HCT116 (cell line): Measurements from ENCODE around the gene NPSR1. TPM values are rescaled to one million over a fixed set of nuclear protein-coding genes. Genes with fewer than 3 reads are reported as not detected.

ENCODE experiments used
- ATAC-seq: fragments of 200-7000 bp; cut with Tn5 transposase; 2 replicates; pipeline ENCODE4 v1.9.1; 2020; ENCODE audit warnings: mild to moderate bottlenecking, moderate library complexity
- BruUV-seq: library from RNA; stranded (reverse); fragments of 400-500 nt; replicated peaks from 2 replicates; lab custom pipeline; 2021; lab: Mats Ljungman, UMichigan
- CTCF ChIA-PET: fragments of 300-600 bp; sonication (Branson Sonifier 250); formaldehyde crosslinking; loops from one replicate; lab custom pipeline; 2021; ENCODE audit warnings: antibody characterized with exemption; lab: Charles Lee
- POLR2A ChIA-PET: fragments of 300-600, 350-600 bp; sonication (Branson Sonifier 250); formaldehyde crosslinking; loops from one replicate; lab custom pipeline; 2021; ENCODE audit warnings: antibody characterized with exemption; lab: Charles Lee
- RAD21 ChIA-PET, 2 experiments: fragments of 300-600 bp; sonication (Branson Sonifier 250); formaldehyde crosslinking; loops; one replicate each; lab custom pipeline; 2023; ENCODE audit warnings: low total read pairs in 2 of 2; ENCODE audit not compliant: uncharacterized antibody in 2 of 2, unreplicated experiment in 2 of 2, low non-redundant PET in 1 of 2; lab: Charles Lee
- DNase-seq: peaks from one replicate; pipeline ENCODE4 v3.0.0-alpha.2; 2010; ENCODE audit warnings: low read depth, low spot score
- H2AFZ ChIP-seq: fragments of 200-600 bp; shearing (Covaris generic), sonication (generic); 2 replicates; pipeline ENCODE4 v1.6.1; 2017; ENCODE audit warnings: low read depth, mixed run types, mixed read lengths, antibody characterized with exemption, low read length; ENCODE audit not compliant: poor library complexity, severe bottlenecking
- H3K27ac ChIP-seq: 2 replicates; pipeline ENCODE4 v1.5.1; 2012; ENCODE audit warnings: low read depth, low read length
- H3K27me3 ChIP-seq: fragments of 200-600 bp; sonication (generic); 2 replicates; pipeline ENCODE4 v1.6.1; 2016; ENCODE audit warnings: mixed run types, low read length, mixed read lengths; ENCODE audit not compliant: insufficient read depth
- H3K36me3 ChIP-seq, 2 experiments: fragments of 200-500 bp in 1 of 2; fragments of 200-600 bp in 1 of 2; sonication (Bioruptor generic) in 1 of 2; sonication (generic) in 1 of 2; 2 replicates each; pipeline versions ENCODE4 v1.5.1 to v1.6.1; 2014 to 2016; ENCODE audit warnings: low read length in 2 of 2, inconsistent platforms in 1 of 2, mixed read lengths in 1 of 2, mixed run types in 1 of 2; ENCODE audit not compliant: insufficient read depth in 2 of 2, control insufficient read depth in 1 of 2
- H3K4me1 ChIP-seq, 2 experiments: fragments of 200-600 bp in 1 of 2; sonication (generic) in 1 of 2; 2 replicates each; pipeline versions ENCODE4 v1.5.1 to v1.6.1; 2012 to 2017; ENCODE audit warnings: low read length in 2 of 2, inconsistent platforms in 1 of 2, mild to moderate bottlenecking in 1 of 2, mixed read lengths in 1 of 2, mixed run types in 1 of 2, moderate library complexity in 1 of 2; ENCODE audit not compliant: insufficient read depth in 2 of 2, control insufficient read depth in 1 of 2
- H3K4me2 ChIP-seq: fragments of 200-600 bp; sonication (generic); 2 replicates; pipeline ENCODE4 v1.6.1; 2017; ENCODE audit warnings: mixed run types, low read length, mixed read lengths
- H3K4me3 ChIP-seq, 2 experiments: fragments of 200-600 bp in 1 of 2; sonication (generic) in 1 of 2; replicated peaks in 1 of 2; 2 replicates each; pipeline ENCODE4 v1.5.1; 2011 to 2016; ENCODE audit warnings: low read length in 2 of 2, control low read depth in 1 of 2, low read depth in 1 of 2, mild to moderate bottlenecking in 1 of 2, mixed read lengths in 1 of 2, mixed run types in 1 of 2
- H3K79me2 ChIP-seq: fragments of 200-600 bp; sonication (generic); 2 replicates; pipeline ENCODE4 v1.6.1; 2017; ENCODE audit warnings: mild to moderate bottlenecking, mixed run types, low read length, moderate library complexity, mixed read lengths; ENCODE audit not compliant: insufficient read depth
- H3K9ac ChIP-seq: fragments of 200-600 bp; sonication (generic); 2 replicates; pipeline ENCODE4 v1.6.1; 2016; ENCODE audit warnings: low read length, mixed read lengths
- H3K9me2 ChIP-seq: fragments of 200-600 bp; sonication (generic), shearing (Covaris generic); 2 replicates; pipeline ENCODE4 v1.6.1; 2017; ENCODE audit warnings: mixed run types, mild to moderate bottlenecking, moderate library complexity; ENCODE audit not compliant: insufficient read depth
- H3K9me3 ChIP-seq, 2 experiments: fragments of 200-500 bp in 1 of 2; fragments of 200-600 bp in 1 of 2; sonication (Bioruptor generic) in 1 of 2; sonication (generic) in 1 of 2; 2 replicates each; pipeline ENCODE4 v1.6.1; 2014 to 2017; ENCODE audit warnings: low read length in 2 of 2, mixed read lengths in 2 of 2, inconsistent platforms in 1 of 2, low read depth in 1 of 2, mild to moderate bottlenecking in 1 of 2, mixed run types in 1 of 2, moderate library complexity in 1 of 2; ENCODE audit not compliant: control insufficient read depth in 1 of 2, insufficient read depth in 1 of 2
- H4K20me1 ChIP-seq: fragments of 200-600 bp; sonication (generic), shearing (Covaris generic); 2 replicates; pipeline ENCODE4 v1.6.1; 2017; ENCODE audit warnings: mixed run types, mild to moderate bottlenecking, moderate library complexity; ENCODE audit not compliant: insufficient read depth
- CBX3 ChIP-seq: IDR thresholded peaks from 2 replicates; pipeline ENCODE4 v1.6.1; 2012; ENCODE audit warnings: low read depth
- CEBPB ChIP-seq: IDR thresholded peaks from 2 replicates; pipeline ENCODE4 v1.6.1; 2012; ENCODE audit warnings: low read depth
- EGR1 ChIP-seq: IDR thresholded peaks from 2 replicates; pipeline ENCODE4 v1.6.1; 2012; ENCODE audit warnings: low read depth
- ELF1 ChIP-seq: IDR thresholded peaks from 2 replicates; pipeline ENCODE4 v1.6.1; 2012; ENCODE audit warnings: low read depth, borderline replicate concordance
- EZH2phosphoT487 ChIP-seq: fragments of 200-600 bp; IDR thresholded peaks from 2 replicates; pipeline ENCODE4 v1.6.1; 2018; ENCODE audit warnings: antibody characterized with exemption, borderline replicate concordance
- JUND ChIP-seq: IDR thresholded peaks from 2 replicates; pipeline ENCODE4 v1.6.1; 2012
- POLR2A ChIP-seq: IDR thresholded peaks from 2 replicates; pipeline ENCODE4 v1.7.0; 2011; ENCODE audit warnings: borderline replicate concordance; ENCODE audit not compliant: insufficient read depth, insufficient read length; ENCODE audit errors: extremely low read depth
- POLR2AphosphoS5 ChIP-seq: IDR thresholded peaks from 2 replicates; pipeline ENCODE4 v1.6.1; 2011; ENCODE audit warnings: mild to moderate bottlenecking, low read depth, low read length, moderate library complexity
- RAD21 ChIP-seq: IDR thresholded peaks from 2 replicates; pipeline ENCODE4 v1.6.1; 2012; ENCODE audit warnings: low read depth, mild to moderate bottlenecking
- SP1 ChIP-seq: IDR thresholded peaks from 2 replicates; pipeline ENCODE4 v1.6.1; 2012; ENCODE audit warnings: low read depth
- YY1 ChIP-seq: IDR thresholded peaks from 2 replicates; pipeline ENCODE4 v1.6.1; 2011; ENCODE audit warnings: low read length, low read depth, moderate library complexity, mild to moderate bottlenecking; ENCODE audit not compliant: insufficient replicate concordance; ENCODE audit errors: extremely low read depth
- ZFX ChIP-seq: fragments of 450-650 bp; IDR thresholded peaks from 2 replicates; pipeline ENCODE4 v1.6.1; 2017
- ZNF274 ChIP-seq: fragments of 200-500 bp; sonication (Bioruptor generic); IDR thresholded peaks from 2 replicates; pipeline ENCODE4 v1.6.1; 2014; ENCODE audit warnings: mild to moderate bottlenecking, low read depth, low read length, inconsistent platforms
- intact Hi-C: fragments of 100-400 bp; cut with micrococcal nuclease; formaldehyde crosslinking; loops from 2 replicates; pipeline ENCODE4 v1.10.0; 2022
- total RNA-seq: library from RNA; stranded (reverse); gene quantifications from one replicate; pipeline ENCODE4 v1.2.1, GENCODE V29; 2021; ENCODE audit not compliant: unreplicated experiment
- TF ChIP-seq, protein P1 (sequence below), 3 experiments: fragments of 200-600 bp in 1 of 3; sonication (generic) in 1 of 3; IDR thresholded peaks in 2 of 3; conservative IDR thresholded peaks in 1 of 3; 2 replicates each; pipeline ENCODE4 v1.5.1; 2012 to 2017; ENCODE audit warnings: low read depth in 2 of 3, low read length in 2 of 3, antibody characterized with exemption in 1 of 3, borderline replicate concordance in 1 of 3, control low read depth in 1 of 3, mild to moderate bottlenecking in 1 of 3, mixed read lengths in 1 of 3, mixed run types in 1 of 3, moderate library complexity in 1 of 3; ENCODE audit not compliant: insufficient read depth in 1 of 3
- TF ChIP-seq, protein P2 (sequence below): IDR thresholded peaks from 2 replicates; pipeline ENCODE4 v1.6.1; 2011; ENCODE audit warnings: mild to moderate bottlenecking, low read length, moderate library complexity; ENCODE audit not compliant: insufficient replicate concordance; ENCODE audit errors: extremely low read depth
- TF ChIP-seq, protein P3 (sequence below): IDR thresholded peaks from 2 replicates; pipeline ENCODE4 v1.6.1; 2012

NPSR1 gene
- total RNA-seq, 1 experiment from 2014 or later: not detected

DNA sequence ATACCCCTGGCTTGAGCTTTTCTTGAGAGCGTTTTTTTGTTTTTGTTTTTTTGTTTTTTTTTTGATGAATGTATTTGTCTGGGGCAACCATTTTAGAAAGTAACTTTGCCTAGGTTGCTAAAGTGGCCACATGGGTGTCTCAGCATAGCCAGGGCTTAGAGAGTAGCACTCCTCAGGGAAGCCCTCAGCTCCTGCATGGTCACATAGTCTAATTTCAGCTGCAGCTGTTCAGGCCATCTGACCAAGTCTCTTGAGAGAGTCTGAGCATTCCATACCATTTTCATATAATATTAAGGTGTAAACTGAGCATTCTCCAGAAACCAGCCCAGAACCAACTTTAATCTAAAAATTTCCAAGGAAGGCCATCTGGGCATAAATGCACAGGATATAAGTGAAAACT lies 186.4 kb downstream of the NPSR1 start (continued):
- TF ChIP-seq, protein P1, sequence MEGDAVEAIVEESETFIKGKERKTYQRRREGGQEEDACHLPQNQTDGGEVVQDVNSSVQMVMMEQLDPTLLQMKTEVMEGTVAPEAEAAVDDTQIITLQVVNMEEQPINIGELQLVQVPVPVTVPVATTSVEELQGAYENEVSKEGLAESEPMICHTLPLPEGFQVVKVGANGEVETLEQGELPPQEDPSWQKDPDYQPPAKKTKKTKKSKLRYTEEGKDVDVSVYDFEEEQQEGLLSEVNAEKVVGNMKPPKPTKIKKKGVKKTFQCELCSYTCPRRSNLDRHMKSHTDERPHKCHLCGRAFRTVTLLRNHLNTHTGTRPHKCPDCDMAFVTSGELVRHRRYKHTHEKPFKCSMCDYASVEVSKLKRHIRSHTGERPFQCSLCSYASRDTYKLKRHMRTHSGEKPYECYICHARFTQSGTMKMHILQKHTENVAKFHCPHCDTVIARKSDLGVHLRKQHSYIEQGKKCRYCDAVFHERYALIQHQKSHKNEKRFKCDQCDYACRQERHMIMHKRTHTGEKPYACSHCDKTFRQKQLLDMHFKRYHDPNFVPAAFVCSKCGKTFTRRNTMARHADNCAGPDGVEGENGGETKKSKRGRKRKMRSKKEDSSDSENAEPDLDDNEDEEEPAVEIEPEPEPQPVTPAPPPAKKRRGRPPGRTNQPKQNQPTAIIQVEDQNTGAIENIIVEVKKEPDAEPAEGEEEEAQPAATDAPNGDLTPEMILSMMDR (IDR thresholded peaks at IDR 0.05 in 2 of 3, conservative IDR thresholded peaks at IDR 0.05 in 1 of 3; ENCODE audit: borderline replicate concordance in 1 of 3, insufficient read depth in 1 of 3, low read depth in 2 of 3, low read length in 2 of 3): no peak
- TF ChIP-seq EGR1: no peak

DNA sequence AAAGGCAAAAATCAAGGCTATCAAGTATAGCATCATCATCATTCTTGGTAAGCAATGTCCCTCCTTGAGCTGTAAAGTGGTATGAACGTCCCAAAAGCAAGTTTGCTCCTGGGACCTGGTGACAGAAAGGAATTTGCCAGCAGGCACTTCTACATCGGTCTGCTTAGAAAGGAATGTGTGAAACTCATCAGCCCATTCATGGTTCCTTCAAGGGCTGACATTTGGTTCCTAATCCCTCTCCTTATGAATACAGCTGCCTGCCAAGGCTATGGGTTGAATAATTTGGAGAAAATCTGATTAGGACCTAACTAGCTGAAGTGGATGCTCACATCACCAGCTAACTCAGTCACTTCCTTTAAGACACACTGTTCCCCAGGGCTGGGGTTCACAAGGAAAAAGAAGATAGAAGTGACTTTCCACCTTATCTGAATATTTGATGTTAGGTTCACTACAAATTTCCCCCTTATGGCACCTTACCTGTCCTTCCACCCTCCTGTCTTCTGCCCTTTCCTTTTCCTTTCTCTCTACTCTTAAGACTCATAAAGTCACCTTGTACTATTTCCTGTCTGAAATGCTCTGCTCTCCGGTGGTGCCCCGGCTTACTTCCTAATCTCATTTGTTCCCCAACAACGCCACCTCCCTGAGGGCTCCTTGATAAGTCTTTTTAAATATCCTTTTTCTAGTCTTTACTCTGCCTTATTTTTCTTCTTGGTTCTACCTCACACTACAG lies 187.1 kb downstream of the NPSR1 start:
- Histone ChIP-seq H2AFZ (peak overlapping the region; percentile 93), H3K9ac (no peak overlapping the region), H3K79me2 (no peaks in the 10 kb centered on the region), H3K4me2 (no peak overlapping the region), H3K9me3 (no peaks in the 10 kb centered on the region), H4K20me1 (no peaks in the 10 kb centered on the region), H3K27me3 (no peaks in the 10 kb centered on the region), H3K4me3 (no peak overlapping the region), H3K36me3 (no peaks in the 10 kb centered on the region), H3K27ac (no peak overlapping the region), H3K9me2 (no peaks in the 10 kb centered on the region), H3K4me1 (peaks cover 8 to 23% of the 10 kb centered on the region in 2 experiments; a peak in 3 of 4 replicates)
- ChIA-PET POLR2A (no interaction called here), CTCF (interaction anchor here (1.8 kb wide), 1 partner anchor 21 kb away, joined by 3 read pairs; no protein-coding TSS in a partner anchor), RAD21 (no interaction called here)
- BruUV-seq: no TSS peak
- DNase-seq (no peak), ATAC-seq (no peak)
- no peak for TF ChIP-seq POLR2A
- no peak for TF ChIP-seq CBX3
- TF ChIP-seq, protein P2, sequence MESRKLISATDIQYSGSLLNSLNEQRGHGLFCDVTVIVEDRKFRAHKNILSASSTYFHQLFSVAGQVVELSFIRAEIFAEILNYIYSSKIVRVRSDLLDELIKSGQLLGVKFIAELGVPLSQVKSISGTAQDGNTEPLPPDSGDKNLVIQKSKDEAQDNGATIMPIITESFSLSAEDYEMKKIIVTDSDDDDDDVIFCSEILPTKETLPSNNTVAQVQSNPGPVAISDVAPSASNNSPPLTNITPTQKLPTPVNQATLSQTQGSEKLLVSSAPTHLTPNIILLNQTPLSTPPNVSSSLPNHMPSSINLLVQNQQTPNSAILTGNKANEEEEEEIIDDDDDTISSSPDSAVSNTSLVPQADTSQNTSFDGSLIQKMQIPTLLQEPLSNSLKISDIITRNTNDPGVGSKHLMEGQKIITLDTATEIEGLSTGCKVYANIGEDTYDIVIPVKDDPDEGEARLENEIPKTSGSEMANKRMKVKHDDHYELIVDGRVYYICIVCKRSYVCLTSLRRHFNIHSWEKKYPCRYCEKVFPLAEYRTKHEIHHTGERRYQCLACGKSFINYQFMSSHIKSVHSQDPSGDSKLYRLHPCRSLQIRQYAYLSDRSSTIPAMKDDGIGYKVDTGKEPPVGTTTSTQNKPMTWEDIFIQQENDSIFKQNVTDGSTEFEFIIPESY: no peak
- TF ChIP-seq RAD21: no peak
- no peak for TF ChIP-seq POLR2AphosphoS5
- TF ChIP-seq SP1: no peak
- no peak for TF ChIP-seq YY1
- no peak for TF ChIP-seq EGR1
- no peak for TF ChIP-seq ZFX
- no peak for TF ChIP-seq JUND
- TF ChIP-seq ELF1: no peak
- no peak for TF ChIP-seq CEBPB
- no peak for TF ChIP-seq ZNF274
- TF ChIP-seq, protein P3, sequence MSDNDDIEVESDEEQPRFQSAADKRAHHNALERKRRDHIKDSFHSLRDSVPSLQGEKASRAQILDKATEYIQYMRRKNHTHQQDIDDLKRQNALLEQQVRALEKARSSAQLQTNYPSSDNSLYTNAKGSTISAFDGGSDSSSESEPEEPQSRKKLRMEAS: no peak
- TF ChIP-seq EZH2phosphoT487: no peak
- intact Hi-C loops: no loop called here
